DND-41 (cell line): ENCODE data around the gene CCDC74B.

Experiments used
- EZH2 ChIP-seq: IDR thresholded peaks from 3 replicates; pipeline ENCODE4 v1.6.1; 2012; ENCODE audit warnings: borderline replicate concordance, low read depth, mild to moderate bottlenecking, moderate library complexity, low read length, inconsistent platforms; ENCODE audit not compliant: severe bottlenecking
- TF ChIP-seq, protein P1 (sequence below): IDR thresholded peaks from 2 replicates; pipeline ENCODE4 v1.5.1; 2012; ENCODE audit warnings: borderline replicate concordance, low read length, moderate library complexity, mild to moderate bottlenecking; ENCODE audit not compliant: poor library complexity, severe bottlenecking; ENCODE audit errors: extremely low read depth

DNA sequence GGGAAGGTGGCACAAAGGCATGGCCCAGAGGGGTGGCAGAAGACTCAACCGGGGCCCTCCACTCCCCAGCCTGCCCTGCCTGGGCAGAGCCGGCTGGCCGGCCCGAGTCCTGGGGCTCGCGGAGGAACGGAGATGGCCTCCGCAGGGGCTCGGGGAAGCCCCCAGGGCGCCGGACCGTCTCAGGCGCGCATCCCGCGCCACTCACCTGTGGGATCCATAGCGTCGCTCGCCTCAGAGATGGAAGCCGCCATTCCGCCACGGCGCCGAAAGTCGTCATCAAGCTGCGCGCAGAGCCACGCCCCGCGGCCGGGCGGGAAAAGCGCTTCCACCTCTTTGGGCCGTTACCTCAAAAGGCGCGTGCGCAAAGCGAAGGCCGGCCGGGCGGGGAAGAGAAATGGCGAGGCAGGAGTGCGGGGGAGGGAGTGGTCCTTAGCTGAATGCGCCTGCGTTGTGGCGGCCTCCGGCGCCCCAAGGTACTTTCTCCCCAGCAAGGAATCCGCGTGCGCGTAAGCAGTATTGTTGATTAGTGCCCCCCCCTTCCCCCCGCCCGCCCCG lies 36.5 kb upstream of the CCDC74B start, which contains the start of gene SMPD4:
- TF ChIP-seq, protein P1, sequence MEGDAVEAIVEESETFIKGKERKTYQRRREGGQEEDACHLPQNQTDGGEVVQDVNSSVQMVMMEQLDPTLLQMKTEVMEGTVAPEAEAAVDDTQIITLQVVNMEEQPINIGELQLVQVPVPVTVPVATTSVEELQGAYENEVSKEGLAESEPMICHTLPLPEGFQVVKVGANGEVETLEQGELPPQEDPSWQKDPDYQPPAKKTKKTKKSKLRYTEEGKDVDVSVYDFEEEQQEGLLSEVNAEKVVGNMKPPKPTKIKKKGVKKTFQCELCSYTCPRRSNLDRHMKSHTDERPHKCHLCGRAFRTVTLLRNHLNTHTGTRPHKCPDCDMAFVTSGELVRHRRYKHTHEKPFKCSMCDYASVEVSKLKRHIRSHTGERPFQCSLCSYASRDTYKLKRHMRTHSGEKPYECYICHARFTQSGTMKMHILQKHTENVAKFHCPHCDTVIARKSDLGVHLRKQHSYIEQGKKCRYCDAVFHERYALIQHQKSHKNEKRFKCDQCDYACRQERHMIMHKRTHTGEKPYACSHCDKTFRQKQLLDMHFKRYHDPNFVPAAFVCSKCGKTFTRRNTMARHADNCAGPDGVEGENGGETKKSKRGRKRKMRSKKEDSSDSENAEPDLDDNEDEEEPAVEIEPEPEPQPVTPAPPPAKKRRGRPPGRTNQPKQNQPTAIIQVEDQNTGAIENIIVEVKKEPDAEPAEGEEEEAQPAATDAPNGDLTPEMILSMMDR, result no peak
- TF ChIP-seq EZH2, result no peak
